DOHH2 (cell line): Measurements from ENCODE around the gene ARMCX2.

Experiments
- H3F3A ChIP-seq: fragments of 200-600 bp; sonication (generic), shearing (Covaris generic); 2 replicates; pipeline ENCODE4 v1.6.0; 2016; ENCODE audit warnings: antibody characterized with exemption, mild to moderate bottlenecking; ENCODE audit not compliant: control insufficient read depth, insufficient read depth
- H3K27ac ChIP-seq: fragments of 200-600 bp; sonication (generic); 2 replicates; pipeline ENCODE4 v1.5.1; 2014; ENCODE audit warnings: low read depth, mild to moderate bottlenecking, low read length, moderate library complexity
- H3K27me3 ChIP-seq: fragments of 200-600 bp; sonication (generic); 2 replicates; pipeline ENCODE4 v1.6.1; 2014; ENCODE audit warnings: mild to moderate bottlenecking, low read length, mixed read lengths; ENCODE audit not compliant: control insufficient read depth
- H3K36me3 ChIP-seq: fragments of 200-600 bp; sonication (generic); 2 replicates; pipeline ENCODE4 v1.6.1; 2014; ENCODE audit warnings: mild to moderate bottlenecking, low read length, moderate library complexity, mixed read lengths; ENCODE audit not compliant: control insufficient read depth
- H3K4me1 ChIP-seq: fragments of 200-600 bp; sonication (generic); 2 replicates; pipeline ENCODE4 v1.6.1; 2014; ENCODE audit warnings: mild to moderate bottlenecking, low read length, mixed read lengths; ENCODE audit not compliant: control insufficient read depth
- H3K4me2 ChIP-seq: fragments of 200-600 bp; sonication (generic); 2 replicates; pipeline ENCODE4 v1.6.0; 2014; ENCODE audit warnings: mild to moderate bottlenecking, low read length, moderate library complexity
- H3K4me3 ChIP-seq: fragments of 200-600 bp; sonication (generic); 2 replicates; pipeline ENCODE4 v1.5.1; 2014; ENCODE audit warnings: mild to moderate bottlenecking, low read length, mixed read lengths
- H3K79me2 ChIP-seq: fragments of 200-600 bp; sonication (generic); 2 replicates; pipeline ENCODE4 v1.6.1; 2014; ENCODE audit warnings: mild to moderate bottlenecking, low read length, mixed read lengths; ENCODE audit not compliant: control insufficient read depth
- H3K9me2 ChIP-seq: fragments of 200-600 bp; sonication (generic); replicated peaks from 2 replicates; pipeline ENCODE4 v1.6.1; 2014; ENCODE audit warnings: mild to moderate bottlenecking, low read length, mixed read lengths; ENCODE audit not compliant: control insufficient read depth
- H3K9me3 ChIP-seq: fragments of 200-600 bp; sonication (generic); 2 replicates; pipeline ENCODE4 v1.6.1; 2014; ENCODE audit warnings: antibody characterized with exemption, low read length, mixed read lengths; ENCODE audit not compliant: control insufficient read depth, insufficient read depth
- H4K20me1 ChIP-seq: fragments of 200-600 bp; sonication (generic); 2 replicates; pipeline ENCODE4 v1.6.0; 2014; ENCODE audit warnings: low read depth, mild to moderate bottlenecking, antibody characterized with exemption, low read length, moderate library complexity; ENCODE audit not compliant: control insufficient read depth, insufficient read depth
- CTCF ChIP-seq: fragments of 200-600 bp; sonication (generic); IDR thresholded peaks from one replicate; pipeline ENCODE4 v1.5.1; 2014; ENCODE audit warnings: antibody characterized with exemption, mild to moderate bottlenecking, low read depth, low read length; ENCODE audit not compliant: poor library complexity, severe bottlenecking
- EZH2phosphoT487 ChIP-seq: fragments of 200-600 bp; sonication (generic); IDR thresholded peaks from 2 replicates; pipeline ENCODE4 v1.6.1; 2017; ENCODE audit warnings: borderline replicate concordance, mild to moderate bottlenecking, antibody characterized with exemption, low read length, moderate library complexity, mixed read lengths

Gene ARMCX2

GRCh38 chrX:101677028-101677427, 17.4 kb upstream of the ARMCX2 start:
- no peak overlapping the region for H3K27ac ChIP-seq
- TF ChIP-seq CTCF (no peak), EZH2phosphoT487 (no peak)
- no peaks in the 10 kb centered on the region for H3K36me3 ChIP-seq
- H3K9me2 ChIP-seq, result no peaks in the 10 kb centered on the region
- H3F3A ChIP-seq, result no peaks in the 10 kb centered on the region
- no peak overlapping the region for H3K4me3 ChIP-seq
- H3K4me2 ChIP-seq, result no peak overlapping the region
- H3K9me3 ChIP-seq, result no peaks in the 10 kb centered on the region
- no peaks in the 10 kb centered on the region for H3K4me1 ChIP-seq
- no peaks in the 10 kb centered on the region for H3K27me3 ChIP-seq
- H3K79me2 ChIP-seq, result no peaks in the 10 kb centered on the region
- no peaks in the 10 kb centered on the region for H4K20me1 ChIP-seq

- Histone ChIP-seq H3F3A (no peaks in the 10 kb centered on the region), H3K27ac (no peak overlapping the region), H3K27me3 (no peaks in the 10 kb centered on the region), H3K79me2 (no peaks in the 10 kb centered on the region), H3K36me3 (no peaks in the 10 kb centered on the region), H4K20me1 (no peaks in the 10 kb centered on the region), H3K4me2 (no peak overlapping the region), H3K4me1 (no peaks in the 10 kb centered on the region), H3K4me3 (no peak overlapping the region), H3K9me3 (no peaks in the 10 kb centered on the region), H3K9me2 (no peaks in the 10 kb centered on the region)
- TF ChIP-seq CTCF (no peak), EZH2phosphoT487 (no peak)
Observed at GRCh38 chrX:101676571-101676970, 16.9 kb upstream of the ARMCX2 start.

- Histone ChIP-seq H3K4me1 (no peaks in the 10 kb centered on the region), H3K27me3 (no peaks in the 10 kb centered on the region), H3K9me3 (no peaks in the 10 kb centered on the region), H3K36me3 (no peaks in the 10 kb centered on the region), H3K4me3 (no peak overlapping the region), H3K4me2 (no peak overlapping the region), H3K27ac (no peak overlapping the region), H3K9me2 (no peaks in the 10 kb centered on the region), H3F3A (no peaks in the 10 kb centered on the region), H4K20me1 (no peaks in the 10 kb centered on the region), H3K79me2 (no peaks in the 10 kb centered on the region)
- TF ChIP-seq CTCF, result no peak
- TF ChIP-seq EZH2phosphoT487, result no peak
Observed at GRCh38 chrX:101668143-101668542, 8.5 kb upstream of the ARMCX2 start.
